GM19043 (cell line): Measurements from ENCODE around the gene NOTCH4.

Source experiments
- ATAC-seq: cut with Tn5 transposase; IDR thresholded peaks from one replicate; pipeline ENCODE4 v1.9.1; 2021; ENCODE audit warnings: low read depth; ENCODE audit not compliant: unreplicated experiment

Gene NOTCH4

DNA sequence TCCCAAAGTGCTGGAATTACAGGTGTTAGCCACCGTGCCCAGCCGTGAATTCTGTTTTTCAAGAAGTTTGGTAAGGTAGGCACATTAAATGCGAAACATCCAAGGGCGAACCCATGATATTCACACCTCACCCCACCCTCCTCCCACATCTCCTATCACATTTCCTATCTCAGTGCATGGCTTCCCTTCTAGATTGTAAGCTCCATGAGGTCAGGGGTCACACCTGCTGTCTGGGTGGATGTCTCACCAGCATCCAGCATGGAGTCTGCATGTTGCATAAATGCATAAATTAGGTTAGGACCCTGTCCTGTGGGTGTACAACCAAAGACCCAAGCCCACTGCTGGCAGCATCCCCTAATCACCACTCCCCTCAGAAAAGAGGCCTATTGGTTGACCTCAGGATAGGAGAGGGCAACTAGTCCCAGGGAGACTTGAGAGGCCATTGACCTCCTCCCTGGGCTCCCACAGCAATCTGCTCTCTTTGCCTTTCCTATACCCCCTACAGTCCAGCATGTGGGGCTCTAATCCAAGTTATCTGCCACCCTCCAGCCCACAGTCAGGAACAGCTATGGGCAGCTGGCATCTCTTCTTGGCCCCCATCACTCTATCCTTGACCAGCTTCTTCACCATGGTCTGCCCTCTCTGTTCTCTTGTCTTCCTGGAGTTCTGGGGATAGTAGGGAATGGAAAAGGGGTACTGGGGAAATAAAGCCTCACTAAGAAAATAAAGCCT, 76.3 kb downstream of the NOTCH4 start:
- no peak for ATAC-seq

DNA sequence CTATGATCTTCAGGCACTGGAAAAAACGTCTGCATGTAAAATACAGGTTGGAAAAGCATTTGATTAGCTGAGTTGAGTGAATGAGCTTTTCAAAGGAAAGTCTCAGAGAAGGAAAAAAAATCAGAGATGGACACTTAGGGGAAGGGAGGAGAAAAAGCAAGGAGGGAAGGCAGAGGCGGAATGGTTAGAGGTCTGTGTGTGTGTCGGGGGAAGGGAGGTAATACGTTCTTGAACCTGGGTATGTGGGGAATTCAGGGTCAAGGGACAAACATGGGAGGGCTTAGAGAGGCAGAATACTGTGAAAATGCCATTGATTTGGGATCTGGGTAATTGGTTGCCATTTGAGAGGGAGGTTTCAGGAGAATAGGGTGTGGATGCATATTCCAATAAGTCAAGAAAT, 77.2 kb downstream of the NOTCH4 start:
- no peak for ATAC-seq

DNA sequence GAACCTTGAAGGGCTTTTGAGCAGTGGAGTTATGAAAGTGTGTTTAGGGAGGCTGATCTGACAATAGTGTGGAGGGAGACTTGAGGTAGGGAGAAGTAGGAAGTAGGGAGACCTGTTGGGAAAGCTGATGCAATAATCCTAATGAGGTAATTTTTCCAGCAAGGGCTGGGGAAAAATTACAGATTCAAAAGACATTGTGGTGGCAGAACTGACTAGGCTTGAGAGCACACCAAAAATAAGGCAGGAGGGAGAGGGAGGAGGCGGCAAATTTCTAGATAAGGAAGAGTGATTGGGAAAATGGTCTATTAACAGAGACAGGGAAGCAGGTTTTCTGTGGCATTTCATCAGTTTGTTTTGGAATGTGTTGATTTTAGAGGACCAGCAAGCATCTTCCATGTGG, 77.6 kb downstream of the NOTCH4 start:
- no peak for ATAC-seq
